AG09309 (cell line): ENCODE data around the gene TSPAN17.

Experiments
- DNase-seq: peaks from one replicate; pipeline ENCODE4 v3.0.0-alpha.2; 2010; ENCODE audit warnings: low read depth
- H3K4me3 ChIP-seq: 2 replicates; pipeline ENCODE4 v1.5.1; 2011; ENCODE audit warnings: mild to moderate bottlenecking, low read depth, low read length, moderate library complexity; ENCODE audit not compliant: control insufficient read depth
- TF ChIP-seq, protein P1 (sequence below): IDR thresholded peaks from 2 replicates; pipeline ENCODE4 v1.5.1; 2011; ENCODE audit warnings: mild to moderate bottlenecking, low read depth, low read length, inconsistent platforms; ENCODE audit not compliant: insufficient read depth, control insufficient read depth; ENCODE audit errors: missing control alignments

The TSPAN17 gene

GRCh38 chr5:176608142-176608705 is 39.1 kb upstream of the TSPAN17 start:
- H3K4me3 ChIP-seq: no peak overlapping the region
- TF ChIP-seq, protein P1, sequence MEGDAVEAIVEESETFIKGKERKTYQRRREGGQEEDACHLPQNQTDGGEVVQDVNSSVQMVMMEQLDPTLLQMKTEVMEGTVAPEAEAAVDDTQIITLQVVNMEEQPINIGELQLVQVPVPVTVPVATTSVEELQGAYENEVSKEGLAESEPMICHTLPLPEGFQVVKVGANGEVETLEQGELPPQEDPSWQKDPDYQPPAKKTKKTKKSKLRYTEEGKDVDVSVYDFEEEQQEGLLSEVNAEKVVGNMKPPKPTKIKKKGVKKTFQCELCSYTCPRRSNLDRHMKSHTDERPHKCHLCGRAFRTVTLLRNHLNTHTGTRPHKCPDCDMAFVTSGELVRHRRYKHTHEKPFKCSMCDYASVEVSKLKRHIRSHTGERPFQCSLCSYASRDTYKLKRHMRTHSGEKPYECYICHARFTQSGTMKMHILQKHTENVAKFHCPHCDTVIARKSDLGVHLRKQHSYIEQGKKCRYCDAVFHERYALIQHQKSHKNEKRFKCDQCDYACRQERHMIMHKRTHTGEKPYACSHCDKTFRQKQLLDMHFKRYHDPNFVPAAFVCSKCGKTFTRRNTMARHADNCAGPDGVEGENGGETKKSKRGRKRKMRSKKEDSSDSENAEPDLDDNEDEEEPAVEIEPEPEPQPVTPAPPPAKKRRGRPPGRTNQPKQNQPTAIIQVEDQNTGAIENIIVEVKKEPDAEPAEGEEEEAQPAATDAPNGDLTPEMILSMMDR: no peak
- DNase-seq: no peak

- peak overlapping the region; percentile 28 for H3K4me3 ChIP-seq
- TF ChIP-seq, protein P1: no peak
- DNase-seq: no peak
These were observed 38.2 kb upstream of the TSPAN17 start for GRCh38 chr5:176608937-176609723.

- TF ChIP-seq, protein P1: no peak
- H3K4me3 ChIP-seq: peak within 1 kb of the TSS; percentile 67
- DNase-seq: no peak
These were observed 37.4 kb upstream of the TSPAN17 start, which contains the start of gene GPRIN1 for GRCh38 chr5:176609724-176610434. Gene GPRIN1 (minus strand): TSS chr5:176610156. CDS start chr5:176599834, 10,322 bp downstream.

DNA sequence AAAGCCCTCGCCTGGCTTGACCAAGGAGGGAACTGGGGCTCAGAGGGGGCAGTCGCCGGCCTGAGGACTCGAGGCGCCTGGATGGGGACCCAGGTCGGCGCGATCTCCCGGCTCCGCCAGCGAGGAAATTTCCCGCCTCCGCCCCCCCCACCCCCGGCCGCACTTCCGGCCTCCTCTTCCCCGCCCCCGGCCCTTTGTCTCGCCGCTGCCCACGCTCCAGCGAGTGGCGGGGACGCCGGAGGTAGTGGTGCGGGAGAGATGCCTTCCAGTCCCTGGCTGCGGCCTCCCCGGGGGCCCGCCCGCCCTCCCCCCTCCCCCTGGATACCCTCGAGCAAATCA is 36.9 kb upstream of the TSPAN17 start:
- H3K4me3 ChIP-seq: peak overlapping the region; percentile 67
- TF ChIP-seq, protein P1: no peak
- no peak for DNase-seq

GRCh38 chr5:176611435-176611834 is 35.8 kb upstream of the TSPAN17 start:
- DNase-seq: peak; percentile 48
- TF ChIP-seq, protein P1: no peak
- H3K4me3 ChIP-seq: no peak overlapping the region

- TF ChIP-seq, protein P1: no peak
- DNase-seq: no peak
- no peak overlapping the region for H3K4me3 ChIP-seq
These were observed 35.3 kb upstream of the TSPAN17 start for GRCh38 chr5:176612008-176612407.
